CD4-positive, alpha-beta T cell treated with Interferon alpha-2 for 1 hour (primary cell): Measurements from ENCODE around the gene VRK2.

Experiments used
- DNase-seq, 2 donors: peaks; one replicate each; pipeline ENCODE4 v3.0.0-alpha.2; 2020 to 2022

Gene VRK2

GRCh38 chr2:58046585-58047372 is at the start of gene VRK2:
Gene VRK2 (plus strand): TSS chr2:58046806. CDS start chr2:58048832, 2,026 bp downstream.
- peak; percentile 84 to 88 for DNase-seq

DNA sequence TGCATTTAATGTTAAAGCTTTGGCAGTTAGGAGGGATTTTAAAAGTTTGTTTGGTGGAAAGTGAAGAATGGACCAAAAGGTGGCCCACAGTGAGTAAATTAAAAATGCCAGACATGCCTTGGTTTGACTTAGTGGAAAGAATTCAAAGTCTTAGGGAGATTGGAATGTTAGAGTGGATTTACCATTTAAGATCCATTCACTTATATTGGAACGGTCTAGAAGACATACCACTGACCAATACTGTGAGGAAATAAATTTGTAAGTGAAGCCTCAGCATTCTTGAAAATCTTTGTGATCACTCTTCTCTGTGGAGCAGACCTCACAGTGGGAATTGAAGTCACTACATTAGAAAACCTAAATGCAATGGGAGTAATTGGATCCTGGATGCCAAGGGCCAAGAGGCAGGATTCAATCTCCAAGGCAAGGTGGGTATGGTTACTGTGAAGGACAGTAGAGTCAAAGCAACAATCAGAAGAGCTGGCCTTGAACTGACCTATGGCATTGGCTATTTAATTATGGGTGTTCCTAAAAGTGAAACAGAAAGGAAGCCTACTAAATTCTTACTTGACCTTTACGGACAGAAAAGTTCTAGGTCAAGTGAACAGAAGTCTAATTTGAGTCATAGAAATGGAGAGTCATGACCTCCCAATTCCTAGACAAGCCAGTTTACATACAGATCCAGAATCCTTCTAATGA is 40.2 kb upstream of the VRK2 start:
- no peak for DNase-seq

- no peak for DNase-seq
Measured at GRCh38 chr2:58006952-58007284, 39.7 kb upstream of the VRK2 start.

DNA sequence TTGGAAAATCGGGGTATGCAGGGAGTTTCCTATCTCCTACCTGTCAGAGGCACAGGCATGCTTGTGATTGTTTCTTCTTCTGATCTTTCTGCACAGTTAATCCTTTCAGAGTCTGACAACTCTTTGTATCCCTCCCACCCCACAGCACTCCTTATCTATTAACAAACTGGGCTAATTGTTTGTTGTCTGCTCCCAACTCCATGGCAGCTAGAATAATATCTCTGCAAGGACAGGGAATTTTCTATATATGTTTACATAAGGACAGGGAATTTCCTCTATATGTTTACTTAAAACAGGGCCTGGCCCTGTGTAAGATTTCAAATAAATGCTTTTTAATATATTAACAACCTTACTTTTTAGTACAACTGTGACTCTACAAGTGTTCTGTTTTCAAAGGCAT is 36.0 kb upstream of the VRK2 start:
- DNase-seq = no peak

DNA sequence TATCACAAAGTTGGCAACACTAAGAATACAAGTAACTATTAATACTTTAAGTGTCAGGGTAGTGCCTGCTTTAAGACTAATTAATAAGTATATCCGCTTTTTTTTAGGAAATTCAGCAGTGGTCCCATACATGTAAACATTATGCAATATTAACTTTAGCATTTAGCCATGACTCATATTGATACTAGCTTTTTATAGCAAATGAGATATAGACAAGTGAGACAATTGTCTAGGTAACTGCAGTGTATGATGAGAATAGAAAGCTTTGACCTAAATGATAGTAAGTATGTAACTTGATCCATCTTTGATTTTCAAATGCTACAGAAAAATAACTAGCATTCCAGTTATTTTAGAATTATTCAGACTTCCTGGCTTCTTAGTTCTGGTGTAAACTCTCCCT is 27.4 kb upstream of the VRK2 start:
- DNase-seq = no peak

GRCh38 chr2:58025150-58025933 is 21.3 kb upstream of the VRK2 start:
- no peak for DNase-seq

- no peak for DNase-seq
Measured at GRCh38 chr2:58027029-58027428, 19.6 kb upstream of the VRK2 start.

DNA sequence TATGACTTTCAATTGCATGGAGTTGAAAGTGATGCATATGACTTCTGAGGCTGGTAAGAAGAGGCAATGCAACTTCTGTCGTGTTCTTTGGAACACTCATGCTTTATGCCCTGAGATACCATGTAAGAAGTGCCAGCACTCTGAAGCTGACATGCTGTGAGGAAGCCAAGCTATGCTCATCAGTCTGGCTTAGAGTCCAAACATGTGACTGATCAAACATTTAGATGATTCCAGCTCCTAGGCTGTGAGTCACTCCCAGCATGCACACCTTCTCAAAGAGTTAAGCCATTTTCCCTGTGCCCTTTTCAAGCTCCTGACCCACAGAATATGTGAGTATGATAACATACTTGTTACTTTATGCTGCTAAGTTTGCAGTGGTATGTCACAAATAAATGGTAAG is 15.8 kb upstream of the VRK2 start:
- no peak for DNase-seq

GRCh38 chr2:58032016-58032763 is 14.4 kb upstream of the VRK2 start:
- DNase-seq = peak in 1 of 2 donors; percentile 25

GRCh38 chr2:58032764-58033080 is 13.9 kb upstream of the VRK2 start:
- no peak for DNase-seq

DNA sequence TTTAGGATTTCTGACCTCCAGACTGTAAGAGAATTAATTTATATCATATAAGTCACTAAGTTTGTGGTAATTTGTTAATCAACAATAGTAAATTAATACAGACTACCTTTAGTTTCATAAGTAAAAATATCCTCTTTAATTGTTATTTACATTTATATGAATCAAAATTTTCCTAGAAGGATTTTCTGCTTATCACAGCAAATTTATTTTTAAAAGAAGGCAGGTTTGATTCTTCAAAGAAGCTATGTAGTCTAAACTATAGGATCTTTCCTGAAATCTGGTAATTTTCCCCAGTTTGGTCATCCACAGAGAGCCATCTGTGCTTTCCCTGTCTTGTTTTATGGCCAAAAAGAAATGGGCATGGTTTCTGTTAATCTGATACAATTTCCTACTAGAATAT is 13.1 kb upstream of the VRK2 start:
- no peak for DNase-seq

GRCh38 chr2:58035352-58035751 is 11.3 kb upstream of the VRK2 start:
- no peak for DNase-seq

DNA sequence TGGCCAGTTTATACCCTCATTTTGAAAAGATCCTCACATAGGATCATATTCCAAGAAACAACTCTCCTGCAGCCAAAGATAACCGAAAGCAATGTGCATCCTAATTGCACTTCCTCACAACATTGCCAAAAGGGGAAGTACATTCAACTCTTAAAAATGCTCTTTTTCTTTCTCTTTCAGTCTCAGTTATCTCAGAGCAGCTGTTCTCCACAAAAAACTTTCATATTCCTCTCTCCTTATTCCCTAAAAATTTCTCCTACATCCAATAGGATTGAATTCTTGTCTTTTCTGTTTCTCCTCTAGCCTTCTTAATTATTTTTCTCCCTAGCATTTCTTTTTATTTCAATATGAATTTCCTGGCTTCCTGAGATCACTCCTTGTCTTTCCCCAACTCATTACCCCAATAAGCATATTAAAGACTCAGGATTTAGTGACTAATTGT is 7.4 kb upstream of the VRK2 start:
- no peak for DNase-seq

GRCh38 chr2:58042486-58042970 is 4.1 kb upstream of the VRK2 start:
- DNase-seq = peak in 1 of 2 donors; percentile 21

DNA sequence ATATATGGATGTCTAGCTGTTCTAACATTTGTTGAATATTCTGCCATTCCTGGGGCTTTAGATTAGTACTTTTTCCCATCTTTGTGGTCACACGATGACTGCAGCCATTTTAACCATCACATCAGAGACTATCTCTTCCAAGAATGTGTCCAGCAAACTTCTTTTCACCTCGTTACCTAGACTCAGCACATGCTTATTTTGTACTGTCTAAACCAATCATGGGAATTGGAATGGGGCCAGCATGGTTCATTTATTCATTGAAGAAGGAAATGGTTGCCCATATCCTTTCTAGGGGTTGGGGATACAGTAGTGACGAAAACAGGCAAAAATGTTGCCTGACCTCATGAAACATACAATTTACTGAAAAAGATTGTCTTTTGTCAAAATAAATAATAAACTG is 2.5 kb upstream of the VRK2 start:
- no peak for DNase-seq

GRCh38 chr2:58045580-58046334 is 849 bp upstream of the VRK2 start:
- peak in 1 of 2 donors; percentile 11 for DNase-seq

DNA sequence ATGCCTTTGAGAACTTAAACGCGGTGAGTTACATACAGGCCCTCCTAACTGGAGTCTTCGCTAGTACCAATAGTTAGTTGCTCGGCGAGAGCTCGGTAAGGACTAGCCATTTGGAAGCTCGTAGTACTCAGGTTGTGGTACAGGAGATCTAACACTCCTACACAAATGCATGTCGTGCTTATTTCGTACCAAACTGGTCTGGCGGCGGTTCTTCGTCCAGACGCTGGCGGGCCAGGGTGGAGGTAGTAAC is 346 bp upstream of the VRK2 start:
- DNase-seq = no peak

DNA sequence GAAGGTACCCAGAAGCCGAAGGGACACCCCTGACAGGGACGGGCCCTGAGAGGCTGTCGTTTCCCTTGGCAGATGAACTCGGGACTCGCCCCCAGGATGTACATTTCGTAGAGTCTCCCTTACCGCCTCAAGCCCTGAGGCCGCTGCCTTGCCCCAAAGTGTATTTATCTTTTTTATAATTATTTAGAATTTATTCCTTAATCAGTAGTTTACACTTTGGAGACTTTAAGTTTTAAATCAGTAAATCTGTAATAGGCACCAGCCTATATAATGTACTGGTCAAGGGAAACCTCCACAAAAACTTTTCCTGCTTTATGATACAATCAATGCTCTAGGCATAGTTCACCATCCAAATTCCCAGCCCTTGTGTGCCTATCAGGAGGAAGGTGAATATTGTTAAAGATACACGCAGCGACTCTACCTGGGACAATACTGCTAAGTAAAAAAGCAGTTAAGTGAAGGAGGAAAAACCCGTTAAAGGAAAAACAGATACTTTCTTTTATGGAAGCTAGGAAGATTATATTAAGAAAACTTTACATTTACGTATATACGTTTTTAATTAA is 848 bp downstream of the VRK2 start:
- DNase-seq = no peak

GRCh38 chr2:58047961-58048360 is 1.4 kb downstream of the VRK2 start:
- peak in 1 of 2 donors; percentile 6 for DNase-seq

DNA sequence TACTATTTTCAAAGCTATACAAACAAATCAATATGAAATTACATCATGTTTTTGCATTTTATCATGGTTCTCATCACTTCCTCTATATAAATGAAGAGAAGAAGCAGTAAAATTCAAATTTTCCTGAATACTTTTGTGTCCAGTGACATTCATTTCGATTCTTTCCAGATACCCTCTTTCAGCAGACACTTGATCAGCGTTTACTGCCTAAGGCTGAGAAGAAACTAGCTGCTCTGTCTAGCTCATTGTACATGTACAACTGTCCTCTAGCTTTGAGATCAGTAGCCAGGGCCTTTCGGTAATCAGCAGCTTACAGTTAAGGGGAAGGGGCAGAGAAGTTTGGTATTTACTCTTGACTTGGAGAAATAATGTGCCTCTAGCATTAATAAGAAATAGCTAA is 4.8 kb downstream of the VRK2 start:
- no peak for DNase-seq

DNA sequence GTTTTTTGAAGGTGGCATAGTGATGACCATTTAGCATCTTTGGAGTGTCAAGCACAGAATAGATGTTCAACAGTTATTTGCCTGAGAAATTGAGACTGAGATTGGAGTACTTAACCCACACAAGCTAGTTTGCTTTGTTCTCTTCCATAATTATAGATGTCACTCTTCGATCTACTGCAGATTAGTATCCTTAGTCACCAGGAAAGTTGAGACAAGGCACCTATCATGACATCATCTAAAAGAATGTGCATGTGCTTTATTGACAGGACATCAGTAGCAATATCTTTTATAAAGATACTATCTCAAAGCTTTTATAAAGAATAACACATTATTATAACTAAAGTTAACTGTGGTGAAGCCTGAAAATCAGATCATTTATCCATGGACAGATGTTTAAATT is 6.4 kb downstream of the VRK2 start:
- no peak for DNase-seq

DNA sequence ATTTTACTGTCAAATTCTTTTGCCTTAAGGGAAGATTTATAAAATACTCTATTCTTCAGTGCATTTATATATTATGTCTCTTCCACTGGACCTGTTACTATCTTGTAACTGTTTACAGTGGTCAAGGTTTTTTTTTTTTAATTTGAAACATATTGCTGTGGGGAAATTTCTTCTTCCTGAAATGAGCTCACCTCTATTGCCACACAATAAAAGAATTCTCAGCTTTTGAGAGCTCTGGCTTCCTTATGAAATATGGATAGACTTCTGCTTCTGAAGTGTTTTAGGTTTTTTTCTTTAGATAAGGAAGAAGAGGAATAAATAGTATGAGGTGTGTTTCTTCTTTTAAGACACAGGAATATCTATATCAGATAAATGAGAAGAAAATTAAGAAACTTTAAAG is 7.7 kb downstream of the VRK2 start:
- no peak for DNase-seq
